ENCODE results near the gene MYT1. TPM values are rescaled to one million over a fixed set of nuclear protein-coding genes. Genes with fewer than 3 reads are reported as not detected.
A peak's percentile ranks its signal among the peaks of the same experiment; 100 is the strongest.

MYT1 gene
- total RNA-seq, 2 donors from 2014 or later: 0.99 TPM; not detected in 1

GRCh38 chr20:64258071-64258823 lies 94.0 kb downstream of the MYT1 start:
- H3K27ac ChIP-seq: no peak overlapping the region
- no peaks in the 10 kb centered on the region for H3K27me3 ChIP-seq
- H3K36me3 ChIP-seq (replicated peaks in 1 of 2; ENCODE audit: insufficient read depth in 1 of 2, low read depth in 2 of 2): no peaks in the 10 kb centered on the region
- DNase-seq: no peak
- H3K4me1 ChIP-seq: peaks cover 40% of the 10 kb centered on the region
- intact Hi-C loops (cut with DNase I): no loop called here
- no peak overlapping the region for H3K4me3 ChIP-seq
- WGBS, 2 donors: 89 to 92% methylated on average over 9 of the region's 9 CpGs
- no peaks in the 10 kb centered on the region for H3K9me3 ChIP-seq
- no peak for ATAC-seq
- no peak for TF ChIP-seq POLR2A (IDR thresholded peaks at IDR 0.05)
- no peak for TF ChIP-seq CTCF (IDR thresholded peaks at IDR 0.05)

DNA sequence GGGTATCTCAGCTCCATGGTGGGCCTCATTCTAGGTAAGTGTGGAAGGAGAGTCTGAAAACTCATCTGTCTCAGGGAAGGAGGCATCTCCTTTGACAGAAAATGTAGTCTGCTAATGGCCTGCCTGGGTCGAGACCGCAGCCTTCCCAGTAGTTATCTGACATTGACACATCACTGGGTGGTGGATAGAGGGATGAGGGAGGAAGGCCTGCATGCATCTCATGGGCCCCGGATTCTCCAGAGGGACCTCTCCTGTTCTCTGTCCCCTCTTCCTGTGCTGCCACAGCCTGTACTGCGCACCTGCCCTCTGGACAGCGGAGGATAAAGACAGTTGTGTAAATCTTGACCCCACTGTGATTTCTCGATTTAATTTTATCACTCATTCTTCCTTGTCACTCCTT lies 96.0 kb downstream of the MYT1 start:
- TF ChIP-seq CTCF (IDR thresholded peaks at IDR 0.05) (no peak), POLR2A (IDR thresholded peaks at IDR 0.05) (no peak)
- WGBS, 2 donors: 76 to 81% methylated on average over 6 of the region's 6 CpGs
- Histone ChIP-seq H3K4me1 (peaks cover 35% of the 10 kb centered on the region), H3K27ac (no peak overlapping the region), H3K4me3 (no peak overlapping the region), H3K9me3 (no peaks in the 10 kb centered on the region), H3K36me3 (replicated peaks in 1 of 2; ENCODE audit: insufficient read depth in 1 of 2, low read depth in 2 of 2) (no peaks in the 10 kb centered on the region), H3K27me3 (no peaks in the 10 kb centered on the region)
- DNase-seq (no peak), ATAC-seq (no peak)
- intact Hi-C loops (cut with DNase I): no loop called here

DNA sequence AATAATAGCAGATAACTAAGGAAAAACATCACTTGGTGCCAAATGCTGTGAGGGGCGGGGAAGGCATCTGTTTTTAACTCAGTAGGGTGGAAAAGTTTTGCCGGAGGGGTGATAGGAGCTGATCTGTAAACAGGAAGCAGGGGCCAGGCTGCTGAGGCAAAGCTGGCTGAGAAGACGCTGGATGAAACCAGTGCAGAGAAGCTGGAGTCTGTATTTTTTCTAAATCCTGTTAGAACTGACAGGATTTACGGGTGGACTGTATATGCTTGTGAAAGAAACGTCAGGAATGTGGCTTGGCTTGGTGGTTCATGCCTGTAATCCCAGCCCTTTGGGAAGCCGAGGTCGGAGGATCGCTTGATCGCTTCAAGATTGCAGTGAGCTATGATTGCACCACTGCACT lies 96.9 kb downstream of the MYT1 start:
- WGBS, 2 donors: 58 to 63% methylated on average over 9 of the region's 9 CpGs
- no peak for ATAC-seq

GRCh38 chr20:64264091-64264490 lies 99.8 kb downstream of the MYT1 start:
- ATAC-seq: no peak
- intact Hi-C loops (cut with DNase I): no loop called here
- Histone ChIP-seq H3K4me3 (no peak overlapping the region), H3K4me1 (peaks cover 12% of the 10 kb centered on the region), H3K27ac (no peak overlapping the region), H3K36me3 (replicated peaks in 1 of 2; ENCODE audit: insufficient read depth in 1 of 2, low read depth in 2 of 2) (no peaks in the 10 kb centered on the region), H3K9me3 (no peaks in the 10 kb centered on the region), H3K27me3 (no peaks in the 10 kb centered on the region)
- TF ChIP-seq CTCF (IDR thresholded peaks at IDR 0.05): no peak
- no peak for TF ChIP-seq POLR2A (IDR thresholded peaks at IDR 0.05)
- DNase-seq: no peak
- 69 to 70% methylated on average over 4 of the region's 4 CpGs for WGBS, 2 donors

More for the DNA sequence above, 96.9 kb downstream of the MYT1 start:
- H3K4me3 ChIP-seq: no peak overlapping the region
- peaks cover 33% of the 10 kb centered on the region for H3K4me1 ChIP-seq
- H3K36me3 ChIP-seq (replicated peaks in 1 of 2; ENCODE audit: insufficient read depth in 1 of 2, low read depth in 2 of 2): no peaks in the 10 kb centered on the region
- H3K9me3 ChIP-seq: no peaks in the 10 kb centered on the region
- no peaks in the 10 kb centered on the region for H3K27me3 ChIP-seq
- TF ChIP-seq CTCF (IDR thresholded peaks at IDR 0.05): no peak
- no peak for TF ChIP-seq POLR2A (IDR thresholded peaks at IDR 0.05)
- H3K27ac ChIP-seq: no peak overlapping the region
- peak in 1 of 4 donors; percentile 14 for DNase-seq
- intact Hi-C loops (cut with DNase I): no loop called here

DNA sequence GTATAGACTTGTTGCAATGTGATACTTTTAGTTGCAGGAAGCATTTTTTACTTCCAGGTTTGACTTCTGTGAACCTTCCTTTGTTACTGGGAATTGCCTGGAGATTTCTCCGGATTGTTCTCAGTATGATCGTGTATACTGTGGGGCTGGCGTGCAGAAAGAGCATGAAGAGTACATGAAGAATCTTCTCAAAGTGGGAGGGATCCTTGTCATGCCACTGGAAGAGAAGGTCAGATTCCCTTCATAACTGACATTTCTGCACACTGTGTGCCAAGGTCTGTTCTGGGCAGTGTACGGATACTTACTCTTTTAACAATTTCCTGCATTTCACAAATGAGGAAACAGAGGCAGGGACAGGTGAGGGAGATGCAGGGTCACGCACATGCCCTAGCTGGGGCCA lies 100.9 kb downstream of the MYT1 start:
- no peaks in the 10 kb centered on the region for H3K27me3 ChIP-seq
- intact Hi-C loops (cut with DNase I): no loop called here
- ATAC-seq (no peak), DNase-seq (no peak)
- no peak for TF ChIP-seq POLR2A (IDR thresholded peaks at IDR 0.05)
- no peak for TF ChIP-seq CTCF (IDR thresholded peaks at IDR 0.05)
- no peaks in the 10 kb centered on the region for H3K36me3 ChIP-seq (replicated peaks in 1 of 2; ENCODE audit: insufficient read depth in 1 of 2, low read depth in 2 of 2)
- peaks cover 7% of the 10 kb centered on the region for H3K4me1 ChIP-seq
- H3K4me3 ChIP-seq: no peak overlapping the region
- 80 to 81% methylated on average over 5 of the region's 5 CpGs for WGBS, 2 donors
- no peak overlapping the region for H3K27ac ChIP-seq
- H3K9me3 ChIP-seq: no peaks in the 10 kb centered on the region
